Bone marrow (tissue), 2 donors: ENCODE results near the gene ALKAL2.

ENCODE experiments used
- DNase-seq, 2 donors: peaks; one replicate each; lab custom pipeline; 2025; lab: John Stamatoyannopoulos, UW

The ALKAL2 gene

GRCh38 chr2:246489-247144, 41.3 kb downstream of the ALKAL2 start:
- peak in 1 of 2 donors; percentile 56 for DNase-seq

- no peak for DNase-seq
Measured at GRCh38 chr2:244547-244946, 43.3 kb downstream of the ALKAL2 start.

GRCh38 chr2:238869-239268, 49.0 kb downstream of the ALKAL2 start:
- no peak for DNase-seq

- no peak for DNase-seq
Measured at GRCh38 chr2:238431-238830, 49.5 kb downstream of the ALKAL2 start.

GRCh38 chr2:237878-238277, 50.0 kb downstream of the ALKAL2 start:
- no peak for DNase-seq

- DNase-seq = no peak
Measured at GRCh38 chr2:236993-237539, 50.8 kb downstream of the ALKAL2 start.

- no peak for DNase-seq
Measured at GRCh38 chr2:234421-234820, 53.5 kb downstream of the ALKAL2 start.

GRCh38 chr2:233030-233429, 54.9 kb downstream of the ALKAL2 start:
- DNase-seq = no peak

GRCh38 chr2:231521-232185, 56.2 kb downstream of the ALKAL2 start:
- DNase-seq = no peak
